OCI-LY7 (cell line): ENCODE measurements around the gene CTCF. TPM values are rescaled to one million over a fixed set of nuclear protein-coding genes. Genes with fewer than 3 reads are reported as not detected.

Source experiments
- BruUV-seq: library from RNA; stranded (reverse); fragments of 400-500 nt; replicated peaks from 2 replicates; lab custom pipeline; 2021; lab: Mats Ljungman, UMichigan
- CTCF ChIA-PET: fragments of 300-600 bp; sonication (Branson Sonifier 250); formaldehyde crosslinking; loops from one replicate; lab custom pipeline; 2022; ENCODE audit warnings: antibody characterized with exemption; ENCODE audit not compliant: unreplicated experiment; lab: Charles Lee
- POLR2A ChIA-PET: fragments of 300-600 bp; sonication (Branson Sonifier 250); formaldehyde crosslinking; loops from one replicate; lab custom pipeline; 2022; ENCODE audit warnings: antibody characterized with exemption; lab: Charles Lee
- DNase-seq: peaks from one replicate; pipeline ENCODE4 v3.0.0-alpha.2; 2015; ENCODE audit warnings: low spot score
- H2AFZ ChIP-seq: fragments of 200-600 bp; sonication (generic), shearing (Covaris generic); 2 replicates; pipeline ENCODE4 v1.6.1; 2014; ENCODE audit warnings: mild to moderate bottlenecking, antibody characterized with exemption, low read length, moderate library complexity
- H3K27ac ChIP-seq: fragments of 200-600 bp; sonication (generic); 2 replicates; pipeline ENCODE4 v1.5.1; 2014; ENCODE audit warnings: mixed run types, low read depth, mild to moderate bottlenecking, moderate library complexity, low read length, inconsistent platforms; ENCODE audit not compliant: poor library complexity, severe bottlenecking
- H3K36me3 ChIP-seq: fragments of 200-600 bp; sonication (generic); 2 replicates; pipeline ENCODE4 v1.6.1; 2014; ENCODE audit warnings: mild to moderate bottlenecking, antibody characterized with exemption, low read length, moderate library complexity, mixed read lengths; ENCODE audit not compliant: insufficient read depth
- H3K4me1 ChIP-seq: fragments of 200-600 bp; sonication (generic); 2 replicates; pipeline ENCODE4 v1.5.1; 2014; ENCODE audit warnings: mild to moderate bottlenecking, low read length; ENCODE audit not compliant: insufficient read depth, poor library complexity, severe bottlenecking
- H3K4me2 ChIP-seq: fragments of 200-600 bp; sonication (generic); 2 replicates; pipeline ENCODE4 v1.6.1; 2014; ENCODE audit warnings: mild to moderate bottlenecking, low read length
- H3K4me3 ChIP-seq: fragments of 200-600 bp; sonication (generic); 2 replicates; pipeline ENCODE4 v1.5.1; 2014; ENCODE audit warnings: mild to moderate bottlenecking, low read depth, low read length; ENCODE audit not compliant: poor library complexity, severe bottlenecking
- H3K79me2 ChIP-seq: fragments of 200-600 bp; sonication (generic); 2 replicates; pipeline ENCODE4 v1.6.1; 2016; ENCODE audit warnings: low read depth, mild to moderate bottlenecking, low read length, moderate library complexity, mixed read lengths; ENCODE audit not compliant: insufficient read depth
- H3K9me2 ChIP-seq: fragments of 200-600 bp; sonication (generic); 2 replicates; pipeline ENCODE4 v1.6.1; 2016; ENCODE audit warnings: mild to moderate bottlenecking, low read length, mixed read lengths; ENCODE audit not compliant: insufficient read depth
- H3K9me3 ChIP-seq: fragments of 200-600 bp; sonication (generic); 2 replicates; pipeline ENCODE4 v1.6.1; 2014; ENCODE audit warnings: mild to moderate bottlenecking, mixed run types, low read length, mixed read lengths
- H4K20me1 ChIP-seq: fragments of 200-600 bp; sonication (generic); 2 replicates; pipeline ENCODE4 v1.6.1; 2014; ENCODE audit warnings: mild to moderate bottlenecking, antibody characterized with exemption, low read length, moderate library complexity, mixed read lengths; ENCODE audit not compliant: insufficient read depth
- EZH2phosphoT487 ChIP-seq: fragments of 200-600 bp; sonication (generic); IDR thresholded peaks from 2 replicates; pipeline ENCODE4 v1.6.1; 2018; ENCODE audit warnings: low read depth, borderline replicate concordance, mild to moderate bottlenecking, mixed run types, antibody characterized with exemption, low read length, moderate library complexity, mixed read lengths
- intact Hi-C: fragments of 100-400 bp; cut with micrococcal nuclease; formaldehyde crosslinking; loops from one replicate; pipeline ENCODE4 v1.10.0; 2022; ENCODE audit not compliant: unreplicated experiment
- total RNA-seq, 2 experiments: library from RNA; depleted of rRNA in 1 of 2; stranded (reverse); fragments of >200 nt in 1 of 2; shearing (Covaris generic) in 1 of 2; gene quantifications; 2 replicates each; pipeline ENCODE4 v1.2.3, GENCODE V29; 2014 to 2022
- TF ChIP-seq, protein P1 (sequence below): fragments of 200-600 bp; sonication (generic); conservative IDR thresholded peaks from 2 replicates; pipeline ENCODE4 v1.5.1; 2014; ENCODE audit warnings: mild to moderate bottlenecking, antibody characterized with exemption, low read length, moderate library complexity, mixed read lengths

Gene CTCF
- total RNA-seq, 2 experiments from 2014 or later: 70.6 to 83.5 TPM

GRCh38 chr16:67517155-67517445 is 45.2 kb upstream of the CTCF start:
- Histone ChIP-seq H4K20me1 (no peaks in the 10 kb centered on the region), H3K27ac (peak overlapping the region; percentile 91), H3K79me2 (no peaks in the 10 kb centered on the region), H2AFZ (peak overlapping the region; percentile 5; the same call in 1 of the 2 replicates), H3K9me3 (no peaks in the 10 kb centered on the region), H3K4me3 (peak overlapping the region; percentile 61), H3K4me1 (peaks cover 80% of the 10 kb centered on the region), H3K9me2 (no peaks in the 10 kb centered on the region), H3K36me3 (no peaks in the 10 kb centered on the region), H3K4me2 (peak overlapping the region; percentile 85)
- TF ChIP-seq EZH2phosphoT487: no peak
- TF ChIP-seq, protein P1, sequence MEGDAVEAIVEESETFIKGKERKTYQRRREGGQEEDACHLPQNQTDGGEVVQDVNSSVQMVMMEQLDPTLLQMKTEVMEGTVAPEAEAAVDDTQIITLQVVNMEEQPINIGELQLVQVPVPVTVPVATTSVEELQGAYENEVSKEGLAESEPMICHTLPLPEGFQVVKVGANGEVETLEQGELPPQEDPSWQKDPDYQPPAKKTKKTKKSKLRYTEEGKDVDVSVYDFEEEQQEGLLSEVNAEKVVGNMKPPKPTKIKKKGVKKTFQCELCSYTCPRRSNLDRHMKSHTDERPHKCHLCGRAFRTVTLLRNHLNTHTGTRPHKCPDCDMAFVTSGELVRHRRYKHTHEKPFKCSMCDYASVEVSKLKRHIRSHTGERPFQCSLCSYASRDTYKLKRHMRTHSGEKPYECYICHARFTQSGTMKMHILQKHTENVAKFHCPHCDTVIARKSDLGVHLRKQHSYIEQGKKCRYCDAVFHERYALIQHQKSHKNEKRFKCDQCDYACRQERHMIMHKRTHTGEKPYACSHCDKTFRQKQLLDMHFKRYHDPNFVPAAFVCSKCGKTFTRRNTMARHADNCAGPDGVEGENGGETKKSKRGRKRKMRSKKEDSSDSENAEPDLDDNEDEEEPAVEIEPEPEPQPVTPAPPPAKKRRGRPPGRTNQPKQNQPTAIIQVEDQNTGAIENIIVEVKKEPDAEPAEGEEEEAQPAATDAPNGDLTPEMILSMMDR: no peak
- peak; percentile 42 for DNase-seq
- no TSS peak for BruUV-seq
- ChIA-PET CTCF (interaction anchor here (1.2 to 2.4 kb wide), 4 partner anchors 16 to 151 kb away, joined by 3 to 9 read pairs (median 6); partner anchors contain the start of gene CTCF), POLR2A (interaction anchor here (0.6 to 3.1 kb wide), 9 partner anchors 25 to 568 kb away, joined by 3 to 23 read pairs (median 6); partner anchors contain the start of genes AGRP, ATP6V0D1, CARMIL2 and NFATC3)
- intact Hi-C loops: no loop called here

DNA sequence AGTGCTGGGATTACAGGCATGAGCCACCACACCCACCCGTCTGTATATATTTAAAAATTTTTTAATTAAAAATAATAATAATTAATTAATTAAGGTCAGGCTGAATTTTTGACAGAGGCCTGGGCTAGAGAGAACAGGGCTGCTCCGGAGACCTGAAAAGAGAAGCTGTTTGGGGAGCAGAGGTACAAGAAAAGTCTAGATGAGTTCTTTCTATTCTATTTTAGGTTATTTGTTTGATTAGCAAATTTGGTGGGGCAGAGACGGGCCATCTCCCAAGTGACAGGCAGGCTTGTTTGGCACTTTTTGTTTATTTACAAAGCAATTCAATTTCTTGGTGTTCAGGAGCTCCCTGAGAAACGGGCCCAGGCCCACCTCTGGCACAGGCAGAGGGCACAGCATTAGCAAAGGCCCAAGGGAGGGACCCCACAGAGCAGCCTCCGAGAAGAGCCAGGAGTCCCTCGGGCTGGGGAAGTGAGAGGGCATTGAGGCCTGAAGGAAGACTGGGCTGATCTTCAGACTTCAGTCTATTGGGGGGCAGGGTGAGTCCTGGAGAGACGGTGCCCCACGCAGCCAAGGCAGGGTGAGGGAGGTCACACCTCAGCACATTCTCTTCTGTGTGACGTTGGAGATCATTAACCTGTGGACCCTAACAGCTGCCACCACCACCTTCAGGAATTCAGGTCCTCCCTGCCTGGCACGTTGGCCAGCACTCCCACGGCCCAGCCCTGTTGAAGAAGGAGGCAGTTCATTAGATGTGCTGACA is 44.5 kb upstream of the CTCF start:
- intact Hi-C loops: loop anchor here (1.0 kb wide), 1 partner anchor 37 kb away; the partner anchor contains the start of gene ATP6V0D1
- POLR2A ChIA-PET: interaction anchor here (0.7 to 3.1 kb wide), 11 partner anchors 14 to 481 kb away, joined by 3 to 23 read pairs (median 5); partner anchors contain the start of genes AGRP, ATP6V0D1 and CARMIL2
- Histone ChIP-seq H3K27ac (peak overlapping the region; percentile 91), H3K36me3 (no peaks in the 10 kb centered on the region), H3K4me1 (peaks cover 80% of the 10 kb centered on the region), H4K20me1 (no peaks in the 10 kb centered on the region), H3K9me2 (no peaks in the 10 kb centered on the region), H3K4me2 (peak overlapping the region; percentile 85), H3K4me3 (peak overlapping the region; percentile 61), H3K79me2 (no peaks in the 10 kb centered on the region), H3K9me3 (no peaks in the 10 kb centered on the region), H2AFZ (peak overlapping the region; percentile 12; the same call in 1 of the 2 replicates)
- peak; percentile 89 for DNase-seq
- CTCF ChIA-PET: interaction anchor here (0.7 to 2.4 kb wide), 4 partner anchors 12 to 150 kb away, joined by 3 to 9 read pairs (median 5); partner anchors contain the start of gene CTCF
- no TSS peak for BruUV-seq
- TF ChIP-seq, protein P1: no peak
- TF ChIP-seq EZH2phosphoT487: no peak
